ENCODE data around the gene TIGD6.

DNA sequence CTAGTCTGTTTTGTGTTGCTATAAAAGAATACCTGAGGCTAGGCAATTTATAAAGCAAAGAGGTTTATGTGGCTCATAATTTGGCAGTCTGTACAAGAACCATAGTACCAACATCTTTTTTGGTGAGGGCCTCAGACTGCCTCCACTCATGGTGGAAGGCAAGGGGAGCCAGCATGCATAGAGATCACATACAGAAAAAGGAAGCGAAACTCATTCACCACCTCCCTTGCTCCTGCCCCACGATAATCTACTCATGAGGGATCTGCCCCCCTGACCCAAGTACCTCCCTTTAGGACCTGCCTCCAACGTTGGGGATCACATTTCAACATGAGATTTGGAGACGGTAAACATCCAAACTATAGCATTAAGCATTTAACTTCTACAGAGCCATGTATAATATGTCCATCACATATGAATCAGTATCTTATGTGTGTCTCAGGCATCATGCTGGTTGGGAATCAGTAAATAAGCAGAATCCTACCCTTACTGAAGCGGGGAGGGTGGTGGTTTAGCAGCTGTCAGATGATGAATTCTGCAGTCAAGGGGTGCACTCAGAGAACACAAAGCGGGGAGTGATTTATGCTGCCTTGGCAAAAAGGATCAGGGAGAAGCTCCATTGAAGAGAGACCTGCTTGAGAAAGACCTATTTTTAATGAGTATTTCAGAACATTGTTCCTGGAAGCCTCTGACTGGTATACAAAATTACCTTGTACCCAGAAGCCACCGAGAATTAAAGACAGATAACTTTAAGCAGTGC lies 34.9 kb upstream of the TIGD6 start:
- TF ChIP-seq, protein P1, sequence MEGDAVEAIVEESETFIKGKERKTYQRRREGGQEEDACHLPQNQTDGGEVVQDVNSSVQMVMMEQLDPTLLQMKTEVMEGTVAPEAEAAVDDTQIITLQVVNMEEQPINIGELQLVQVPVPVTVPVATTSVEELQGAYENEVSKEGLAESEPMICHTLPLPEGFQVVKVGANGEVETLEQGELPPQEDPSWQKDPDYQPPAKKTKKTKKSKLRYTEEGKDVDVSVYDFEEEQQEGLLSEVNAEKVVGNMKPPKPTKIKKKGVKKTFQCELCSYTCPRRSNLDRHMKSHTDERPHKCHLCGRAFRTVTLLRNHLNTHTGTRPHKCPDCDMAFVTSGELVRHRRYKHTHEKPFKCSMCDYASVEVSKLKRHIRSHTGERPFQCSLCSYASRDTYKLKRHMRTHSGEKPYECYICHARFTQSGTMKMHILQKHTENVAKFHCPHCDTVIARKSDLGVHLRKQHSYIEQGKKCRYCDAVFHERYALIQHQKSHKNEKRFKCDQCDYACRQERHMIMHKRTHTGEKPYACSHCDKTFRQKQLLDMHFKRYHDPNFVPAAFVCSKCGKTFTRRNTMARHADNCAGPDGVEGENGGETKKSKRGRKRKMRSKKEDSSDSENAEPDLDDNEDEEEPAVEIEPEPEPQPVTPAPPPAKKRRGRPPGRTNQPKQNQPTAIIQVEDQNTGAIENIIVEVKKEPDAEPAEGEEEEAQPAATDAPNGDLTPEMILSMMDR (IDR thresholded peaks at IDR 0.05; ENCODE audit: low read depth, low read length): no peak
- TF ChIP-seq, protein P2, sequence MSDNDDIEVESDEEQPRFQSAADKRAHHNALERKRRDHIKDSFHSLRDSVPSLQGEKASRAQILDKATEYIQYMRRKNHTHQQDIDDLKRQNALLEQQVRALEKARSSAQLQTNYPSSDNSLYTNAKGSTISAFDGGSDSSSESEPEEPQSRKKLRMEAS (IDR thresholded peaks at IDR 0.05; ENCODE audit: low read depth, low read length): no peak
